Large intestine (tissue), 3 donors: ENCODE measurements around the gene OR52I1. TPM values are rescaled to one million over a fixed set of nuclear protein-coding genes. Genes with fewer than 3 reads are reported as not detected.
A peak's percentile ranks its signal among the peaks of the same experiment; 100 is the strongest.

Source experiments
- DNase-seq, 2 donors: peaks; one replicate each; pipeline versions ENCODE4 v3.0.0 to v3.0.0-alpha.2; 2013
- H3K27ac ChIP-seq: one replicate; pipeline ENCODE4 v1.5.1; 2013; ENCODE audit warnings: low read length
- H3K27me3 ChIP-seq: 2 replicates; pipeline ENCODE4 v1.6.1; 2013; ENCODE audit warnings: low read length; ENCODE audit not compliant: control insufficient read depth, insufficient read depth
- H3K36me3 ChIP-seq: 2 replicates; pipeline ENCODE4 v1.6.1; 2013; ENCODE audit warnings: low read length; ENCODE audit not compliant: control insufficient read depth, insufficient read depth
- H3K4me1 ChIP-seq: one replicate; pipeline ENCODE4 v1.6.1; 2013; ENCODE audit warnings: low read length; ENCODE audit not compliant: control insufficient read depth, insufficient read depth
- H3K4me3 ChIP-seq: one replicate; pipeline ENCODE4 v1.5.1; 2013; ENCODE audit warnings: low read length
- H3K9me3 ChIP-seq: one replicate; pipeline ENCODE4 v1.6.1; 2013; ENCODE audit warnings: mild to moderate bottlenecking, low read depth, low read length, moderate library complexity; ENCODE audit not compliant: control insufficient read depth
- WGBS: methylation state at CpG from one replicate; pipeline ENCODE4 v1.1.5; 2013; ENCODE audit warnings: low lambda C conversion rate; ENCODE audit not compliant: insufficient coverage; 5-methylcytosine and 5-hydroxymethylcytosine counted together
- polyA plus RNA-seq: library from polyadenylated mRNA; unstranded; fragments of 120-200 nt; gene quantifications from one replicate; pipeline ENCODE4 v1.2.1, GENCODE V29; 2013

OR52I1 gene
- polyA plus RNA-seq, 1 donor = 0.03 TPM

GRCh38 chr11:4577761-4578160, 16.1 kb upstream of the OR52I1 start:
- H3K9me3 ChIP-seq = no peaks in the 10 kb centered on the region
- no peak for DNase-seq
- H3K36me3 ChIP-seq = no peaks in the 10 kb centered on the region
- H3K27me3 ChIP-seq = no peaks in the 10 kb centered on the region
- H3K4me1 ChIP-seq = no peaks in the 10 kb centered on the region
- H3K27ac ChIP-seq = no peak overlapping the region
- no CpG with 5 or more reads among the region's 2 CpGs for WGBS
- no peak overlapping the region for H3K4me3 ChIP-seq

DNA sequence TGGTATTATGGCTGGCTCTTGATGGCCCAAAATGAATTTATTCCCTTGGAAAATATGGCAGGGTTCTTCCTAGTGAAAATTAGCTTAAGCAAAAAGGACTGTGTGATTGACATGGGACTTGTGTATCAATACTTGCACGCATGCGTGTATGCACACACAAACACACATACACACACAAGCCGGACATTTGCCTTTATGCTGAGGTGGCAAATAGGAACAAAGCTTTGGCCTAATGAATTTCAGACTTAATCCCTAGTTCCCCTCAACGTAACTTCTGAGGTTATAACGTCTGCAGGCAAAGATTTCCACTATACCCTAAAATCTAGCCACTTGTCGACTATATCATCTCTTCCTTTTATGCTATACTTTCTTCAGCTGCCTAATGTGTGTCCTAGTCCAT, 15.2 kb upstream of the OR52I1 start:
- Histone ChIP-seq H3K9me3 (no peaks in the 10 kb centered on the region), H3K27me3 (no peaks in the 10 kb centered on the region), H3K36me3 (no peaks in the 10 kb centered on the region), H3K4me3 (no peak overlapping the region), H3K27ac (no peak overlapping the region), H3K4me1 (no peaks in the 10 kb centered on the region)
- no peak for DNase-seq
- WGBS = 100% methylated on average over 1 of the region's 6 CpGs

- WGBS = 80% methylated on average over 1 of the region's 1 CpG
- H3K27me3 ChIP-seq = no peaks in the 10 kb centered on the region
- H3K4me1 ChIP-seq = no peaks in the 10 kb centered on the region
- no peak for DNase-seq
- no peaks in the 10 kb centered on the region for H3K9me3 ChIP-seq
- no peak overlapping the region for H3K27ac ChIP-seq
- H3K4me3 ChIP-seq = no peak overlapping the region
- H3K36me3 ChIP-seq = no peaks in the 10 kb centered on the region
These were observed 13.7 kb upstream of the OR52I1 start for GRCh38 chr11:4580124-4580523.

GRCh38 chr11:4581443-4581842, 12.4 kb upstream of the OR52I1 start, which contains the start of gene OR52I2:
TSS of gene OR52I2 (plus strand) at chr11:4581743.
- Histone ChIP-seq H3K9me3 (no peaks in the 10 kb centered on the region), H3K4me1 (no peaks in the 10 kb centered on the region), H3K36me3 (no peaks in the 10 kb centered on the region), H3K4me3 (no peak within 1 kb of the TSS), H3K27me3 (no peaks in the 10 kb centered on the region), H3K27ac (no peak within 1 kb of the TSS)
- DNase-seq = no peak

DNA sequence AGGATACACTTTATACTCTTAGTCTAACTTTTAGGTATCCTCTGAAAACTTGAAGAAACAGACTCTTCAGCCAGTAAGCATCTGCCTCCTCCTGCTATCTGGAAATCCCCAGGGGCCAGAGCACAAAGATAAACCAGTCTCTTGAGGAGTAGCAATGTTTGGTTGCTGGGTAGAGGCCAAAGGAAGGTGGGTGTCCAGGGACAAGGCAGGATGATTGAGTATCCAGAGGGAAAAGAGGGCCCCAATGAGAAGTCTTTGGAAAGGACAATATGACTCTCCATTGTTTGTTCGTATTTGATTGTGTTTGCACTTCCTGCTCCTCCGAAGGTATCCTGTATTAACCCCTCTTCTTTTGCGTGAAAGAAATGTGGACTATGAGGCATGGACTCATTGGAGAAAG, 4.8 kb upstream of the OR52I1 start:
- Histone ChIP-seq H3K9me3 (no peaks in the 10 kb centered on the region), H3K27me3 (no peaks in the 10 kb centered on the region), H3K36me3 (no peaks in the 10 kb centered on the region), H3K27ac (no peak overlapping the region), H3K4me3 (no peak overlapping the region), H3K4me1 (no peaks in the 10 kb centered on the region)
- WGBS = 33% methylated on average over 1 of the region's 3 CpGs
- no peak for DNase-seq

DNA sequence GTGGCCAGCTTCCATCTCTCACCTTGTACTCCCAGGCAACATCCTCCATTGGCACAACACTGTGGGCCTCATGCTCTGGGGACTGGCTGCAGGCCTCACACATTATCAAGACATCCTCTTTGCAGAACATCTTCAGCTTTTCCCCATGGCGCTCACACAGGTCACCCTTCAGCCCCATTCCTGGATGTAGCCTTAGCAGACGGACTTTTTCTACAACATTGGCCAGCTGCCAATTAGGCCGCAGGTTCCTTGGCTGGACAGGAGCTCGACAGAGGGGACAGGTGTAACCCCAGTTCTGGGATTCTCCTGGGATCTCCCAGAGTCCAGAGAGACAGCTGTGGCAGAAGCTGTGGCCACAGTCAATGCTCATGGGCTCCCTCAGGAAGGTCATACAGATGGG, 11.2 kb downstream of the OR52I1 start:
- peaks cover 10% of the 10 kb centered on the region for H3K4me1 ChIP-seq
- WGBS = no CpG with 5 or more reads among the region's 4 CpGs
- no peak overlapping the region for H3K27ac ChIP-seq
- no peak overlapping the region for H3K4me3 ChIP-seq
- H3K36me3 ChIP-seq = peaks cover 39% of the 10 kb centered on the region
- H3K9me3 ChIP-seq = no peaks in the 10 kb centered on the region
- DNase-seq = no peak
- H3K27me3 ChIP-seq = no peaks in the 10 kb centered on the region

GRCh38 chr11:4606231-4607015, 12.6 kb downstream of the OR52I1 start:
- Histone ChIP-seq H3K27ac (no peak overlapping the region), H3K36me3 (peaks cover 26% of the 10 kb centered on the region), H3K27me3 (no peaks in the 10 kb centered on the region), H3K9me3 (no peaks in the 10 kb centered on the region), H3K4me1 (peaks cover 10% of the 10 kb centered on the region), H3K4me3 (no peak overlapping the region)
- no peak for DNase-seq
- no CpG with 5 or more reads among the region's 1 CpG for WGBS

- Histone ChIP-seq H3K9me3 (no peaks in the 10 kb centered on the region), H3K4me3 (peak overlapping the region; percentile 79), H3K36me3 (peaks cover 19% of the 10 kb centered on the region), H3K4me1 (peaks cover 10% of the 10 kb centered on the region), H3K27me3 (no peaks in the 10 kb centered on the region), H3K27ac (no peak overlapping the region)
- DNase-seq = peak in 1 of 2 donors; percentile 42
- WGBS = 39% methylated on average over 4 of the region's 6 CpGs
These were observed 13.3 kb downstream of the OR52I1 start for GRCh38 chr11:4607096-4607495.

- peaks cover 10% of the 10 kb centered on the region for H3K4me1 ChIP-seq
- no peaks in the 10 kb centered on the region for H3K9me3 ChIP-seq
- peaks cover 14% of the 10 kb centered on the region for H3K36me3 ChIP-seq
- no peaks in the 10 kb centered on the region for H3K27me3 ChIP-seq
- peak; percentile 89 to 95 for DNase-seq
- 0% methylated on average over 2 of the region's 43 CpGs for WGBS
- peak within 1 kb of the TSS; percentile 68 for H3K27ac ChIP-seq
- H3K4me3 ChIP-seq = peak within 1 kb of the TSS; percentile 79
These were observed 14.2 kb downstream of the OR52I1 start, which contains the start of gene TRIM68 for GRCh38 chr11:4607781-4608666. TSS of gene TRIM68 (minus strand) at chr11:4608231. CDS start at chr11:4605504, 2,727 bp downstream.

DNA sequence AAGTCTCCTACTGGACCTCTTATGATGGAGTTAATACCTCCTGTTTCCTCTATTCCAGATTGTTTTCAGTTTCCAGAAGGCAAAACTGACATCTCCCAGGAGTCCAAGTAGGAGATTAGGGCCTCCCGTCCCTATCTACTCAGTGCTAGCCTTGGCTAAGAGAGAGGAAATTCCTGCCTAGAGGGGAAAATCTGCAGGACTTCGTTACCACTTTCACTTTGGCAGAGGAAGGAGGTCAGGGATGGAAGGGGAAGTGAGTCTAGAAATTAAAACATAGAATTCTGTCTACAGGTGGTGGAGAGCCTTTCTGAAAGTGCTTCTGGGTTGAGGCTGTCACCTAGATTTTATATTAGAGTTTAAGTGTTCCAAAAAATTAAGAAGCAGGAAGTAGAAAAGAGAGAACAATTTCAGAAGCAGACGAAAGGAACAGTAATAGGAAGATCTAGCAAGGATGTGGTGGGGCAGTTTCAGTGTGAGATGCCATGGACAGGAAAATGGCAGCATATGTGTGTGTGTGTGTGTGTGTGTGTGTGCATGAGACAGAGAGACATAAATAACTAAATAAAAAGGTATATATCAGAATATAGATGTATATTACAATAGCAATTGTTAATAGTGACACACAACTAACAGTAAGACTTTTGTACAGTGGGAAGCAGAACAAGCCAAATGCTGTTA, 16.6 kb downstream of the OR52I1 start:
- H3K4me3 ChIP-seq = no peak overlapping the region
- H3K27me3 ChIP-seq = no peaks in the 10 kb centered on the region
- DNase-seq = no peak
- 78% methylated on average over 1 of the region's 3 CpGs for WGBS
- peaks cover 10% of the 10 kb centered on the region for H3K4me1 ChIP-seq
- no peak overlapping the region for H3K27ac ChIP-seq
- no peaks in the 10 kb centered on the region for H3K9me3 ChIP-seq
- no peaks in the 10 kb centered on the region for H3K36me3 ChIP-seq
